H1 (cell line): ENCODE results near the gene NOM1. TPM values are rescaled to one million over a fixed set of nuclear protein-coding genes. Genes with fewer than 3 reads are reported as not detected.
"Not testable (repeated sequence)": the region's sequence is repeated elsewhere in the genome, so short reads cannot be mapped to it uniquely, and the experiment has no call there.

ENCODE experiments used
- CTCF ChIA-PET: fragments of 300-600 bp; sonication (Branson Sonifier 250); formaldehyde crosslinking; loops from one replicate; lab custom pipeline; 2021; ENCODE audit not compliant: partially characterized antibody; lab: Charles Lee
- POLR2A ChIA-PET: fragments of 300-600 bp; sonication (Branson Sonifier 250); formaldehyde crosslinking; loops from one replicate; lab custom pipeline; 2021; ENCODE audit warnings: inconsistent platforms; ENCODE audit not compliant: partially characterized antibody; lab: Charles Lee
- DNase-seq, 2 experiments: peaks; one replicate each; pipeline versions ENCODE4 v3.0.0 to v3.0.0-alpha.2; 2010 to 2022; ENCODE audit warnings: low spot score in 2 of 2, low read depth in 1 of 2, mixed read lengths in 1 of 2
- FAIRE-seq: peaks from 2 replicates; lab custom pipeline; 2011; peaks lifted over from hg19 to GRCh38; lab: Jason Lieb, UNC
- H2AFZ ChIP-seq: 2 replicates; pipeline ENCODE4 v1.8.1; 2012; ENCODE audit warnings: low read length, inconsistent platforms
- H2AK5ac ChIP-seq: 2 replicates; pipeline ENCODE4 v1.6.1; 2013; ENCODE audit warnings: low read depth, low read length
- H2BK120ac ChIP-seq: replicated peaks from 2 replicates; pipeline ENCODE3; 2013; ENCODE audit warnings: low read depth, low read length, inconsistent platforms
- H2BK12ac ChIP-seq: 2 replicates; pipeline ENCODE4 v1.6.1; 2013; ENCODE audit warnings: low read depth, low read length
- H2BK15ac ChIP-seq: 2 replicates; pipeline ENCODE4 v1.6.1; 2013; ENCODE audit warnings: low read length
- H2BK20ac ChIP-seq: 2 replicates; pipeline ENCODE4 v1.6.1; 2013; ENCODE audit warnings: low read length
- H2BK5ac ChIP-seq: 2 replicates; pipeline ENCODE4 v1.6.1; 2013; ENCODE audit warnings: low read depth, low read length
- H3K14ac ChIP-seq: 2 replicates; pipeline ENCODE4 v1.6.1; 2013; ENCODE audit warnings: inconsistent platforms; ENCODE audit not compliant: insufficient read length
- H3K18ac ChIP-seq: 2 replicates; pipeline ENCODE4 v1.6.1; 2013; ENCODE audit warnings: low read length; ENCODE audit errors: extremely low read depth
- H3K23ac ChIP-seq: 2 replicates; pipeline ENCODE4 v1.6.1; 2013; ENCODE audit warnings: inconsistent platforms; ENCODE audit not compliant: insufficient read length
- H3K23me2 ChIP-seq: 2 replicates; pipeline ENCODE4 v1.6.1; 2013; ENCODE audit warnings: low read depth, low read length
- H3K27ac ChIP-seq: 2 replicates; pipeline ENCODE4 v1.6.1; 2011; ENCODE audit warnings: low read depth, low read length, inconsistent platforms
- H3K27me3 ChIP-seq, 4 experiments: replicated peaks in 1 of 4; 1 replicate in 1 of 4; 2 replicates in 3 of 4; pipeline versions ENCODE4 v1.6.1 to v1.8.1; 2011 to 2013; ENCODE audit warnings: low read length in 3 of 4, mild to moderate bottlenecking in 3 of 4, inconsistent platforms in 2 of 4, mixed read lengths in 2 of 4, moderate library complexity in 1 of 4; ENCODE audit not compliant: control insufficient read depth in 3 of 4, insufficient read depth in 3 of 4; ENCODE audit errors: extremely low read depth in 1 of 4
- H3K36me3 ChIP-seq, 4 experiments: 2 replicates each; pipeline versions ENCODE4 v1.6.1 to v1.8.1; 2011 to 2013; ENCODE audit warnings: mild to moderate bottlenecking in 4 of 4, low read length in 3 of 4, moderate library complexity in 2 of 4, control low read depth in 1 of 4, inconsistent platforms in 1 of 4; ENCODE audit not compliant: insufficient read depth in 4 of 4, control insufficient read depth in 2 of 4
- H3K4ac ChIP-seq: replicated peaks from 2 replicates; pipeline ENCODE3; 2013; ENCODE audit warnings: low read length, low read depth, mixed read lengths, inconsistent platforms; ENCODE audit not compliant: insufficient read length
- H3K4me1 ChIP-seq, 4 experiments: replicated peaks in 1 of 4; 1 replicate in 1 of 4; 2 replicates in 3 of 4; pipeline versions ENCODE4 v1.6.1 to v1.8.1; 2011 to 2013; ENCODE audit warnings: low read length in 3 of 4, inconsistent platforms in 2 of 4, mixed read lengths in 1 of 4; ENCODE audit not compliant: insufficient read depth in 4 of 4, control insufficient read depth in 3 of 4
- H3K4me2 ChIP-seq, 2 experiments: 2 replicates each; pipeline versions ENCODE4 v1.6.1 to v1.8.1; 2011 to 2013; ENCODE audit warnings: low read depth in 2 of 2, low read length in 2 of 2, control low read depth in 1 of 2, inconsistent platforms in 1 of 2, mild to moderate bottlenecking in 1 of 2; ENCODE audit not compliant: insufficient read depth in 1 of 2
- H3K4me3 ChIP-seq, 4 experiments: fragments of 200-600, 300-600 bp in 1 of 4; sonication (generic), shearing (Covaris generic), sonication (Bioruptor Twin) in 1 of 4; 2 replicates each; pipeline versions ENCODE4 v1.5.1 to v1.8.1; 2011 to 2016; ENCODE audit warnings: low read length in 4 of 4, low read depth in 3 of 4, control low read depth in 2 of 4, inconsistent platforms in 2 of 4, mild to moderate bottlenecking in 2 of 4, mixed read lengths in 1 of 4, moderate library complexity in 1 of 4; ENCODE audit not compliant: insufficient read depth in 2 of 4; ENCODE audit errors: extremely low read depth in 1 of 4
- H3K56ac ChIP-seq: replicated peaks from 2 replicates; pipeline ENCODE3; 2013; ENCODE audit warnings: low read depth, mild to moderate bottlenecking, mixed read lengths, low read length, inconsistent platforms; ENCODE audit not compliant: insufficient read length
- H3K79me1 ChIP-seq: 2 replicates; pipeline ENCODE4 v1.6.1; 2013; ENCODE audit warnings: low read depth, low read length, control low read depth
- H3K79me2 ChIP-seq, 2 experiments: 2 replicates each; pipeline versions ENCODE4 v1.6.1 to v1.8.1; 2012 to 2013; ENCODE audit warnings: low read length in 2 of 2, mild to moderate bottlenecking in 2 of 2, inconsistent platforms in 1 of 2; ENCODE audit not compliant: insufficient read depth in 2 of 2, control insufficient read depth in 1 of 2
- H3K9ac ChIP-seq, 4 experiments: replicated peaks in 1 of 4; 1 replicate in 1 of 4; 2 replicates in 3 of 4; pipeline versions ENCODE4 v1.6.1 to v1.8.1; 2011 to 2013; ENCODE audit warnings: low read depth in 3 of 4, low read length in 3 of 4, control low read depth in 2 of 4, mild to moderate bottlenecking in 2 of 4, moderate library complexity in 2 of 4, inconsistent platforms in 1 of 4; ENCODE audit errors: extremely low read depth in 1 of 4
- H3K9me3 ChIP-seq, 2 experiments: 2 replicates each; pipeline versions ENCODE4 v1.6.1 to v1.8.1; 2012 to 2013; ENCODE audit warnings: mild to moderate bottlenecking in 2 of 2, moderate library complexity in 2 of 2, control low read depth in 1 of 2, inconsistent platforms in 1 of 2, low read depth in 1 of 2, low read length in 1 of 2, mixed read lengths in 1 of 2; ENCODE audit not compliant: insufficient read depth in 2 of 2
- H4K20me1 ChIP-seq, 2 experiments: replicated peaks in 1 of 2; 2 replicates each; pipeline versions ENCODE3 to v1.8.1; 2011 to 2013; ENCODE audit warnings: inconsistent platforms in 2 of 2, low read length in 2 of 2, mild to moderate bottlenecking in 1 of 2; ENCODE audit not compliant: insufficient read depth in 2 of 2, control insufficient read depth in 1 of 2
- H4K5ac ChIP-seq: 2 replicates; pipeline ENCODE4 v1.6.1; 2013; ENCODE audit warnings: low read length, low read depth, mixed read lengths, inconsistent platforms; ENCODE audit not compliant: insufficient read length
- H4K8ac ChIP-seq: 2 replicates; pipeline ENCODE4 v1.8.0; 2013; ENCODE audit warnings: mild to moderate bottlenecking, moderate library complexity, low read length, inconsistent platforms; ENCODE audit not compliant: insufficient read depth; ENCODE audit errors: extremely low read depth
- H4K91ac ChIP-seq: replicated peaks from 2 replicates; pipeline ENCODE3; 2013; ENCODE audit warnings: low read length, mixed read lengths, inconsistent platforms; ENCODE audit not compliant: insufficient read length
- CHD2 ChIP-seq: IDR thresholded peaks from 2 replicates; pipeline ENCODE4 v1.6.1; 2012; ENCODE audit warnings: low read length, improper control_type of control experiment
- CTBP2 ChIP-seq: IDR thresholded peaks from 2 replicates; pipeline ENCODE4 v1.7.0; 2011; ENCODE audit warnings: borderline replicate concordance, mild to moderate bottlenecking, moderate library complexity, mixed read lengths, low read length; ENCODE audit not compliant: insufficient read depth, insufficient read length
- HDAC2 ChIP-seq, 2 experiments: fragments of 300-600 bp in 1 of 2; sonication (generic) in 1 of 2; IDR thresholded peaks; 2 replicates each; pipeline ENCODE4 v1.6.1; 2011 to 2012; ENCODE audit warnings: low read depth in 2 of 2, low read length in 2 of 2, mild to moderate bottlenecking in 2 of 2, moderate library complexity in 2 of 2, borderline replicate concordance in 1 of 2, inconsistent platforms in 1 of 2
- KDM1A ChIP-seq: fragments of 200-600, 300-600 bp; sonication (generic); IDR thresholded peaks from 2 replicates; pipeline ENCODE4 v1.7.1; 2016; ENCODE audit warnings: mild to moderate bottlenecking, low read length, borderline replicate concordance
- NANOG ChIP-seq: IDR thresholded peaks from 2 replicates; pipeline ENCODE4 v1.6.1; 2011; ENCODE audit warnings: low read length, low read depth, mild to moderate bottlenecking, inconsistent platforms; ENCODE audit not compliant: insufficient read depth, poor library complexity, severe bottlenecking
- RBBP5 ChIP-seq: IDR thresholded peaks from 2 replicates; pipeline ENCODE4 v1.7.1; 2012; ENCODE audit warnings: low read depth, mild to moderate bottlenecking, inconsistent platforms, low read length, moderate library complexity, borderline replicate concordance
- RNF2 ChIP-seq: fragments of 200-900, 300-1000 bp; sonication (generic); IDR thresholded peaks from 2 replicates; pipeline ENCODE4 v1.7.1; 2016; ENCODE audit warnings: borderline replicate concordance, low read depth, mild to moderate bottlenecking, antibody characterized with exemption, low read length; ENCODE audit not compliant: poor library complexity, severe bottlenecking; ENCODE audit errors: missing control alignments
- SAP30 ChIP-seq: fragments of 300-600 bp; sonication (generic); IDR thresholded peaks from 2 replicates; pipeline ENCODE4 v1.7.1; 2012; ENCODE audit warnings: low read length, moderate library complexity, mild to moderate bottlenecking, inconsistent platforms; ENCODE audit not compliant: insufficient read depth, insufficient replicate concordance
- SP2 ChIP-seq: IDR thresholded peaks from 2 replicates; pipeline ENCODE4 v1.6.1; 2012; ENCODE audit warnings: mild to moderate bottlenecking, low read length, inconsistent platforms
- YY1 ChIP-seq: IDR thresholded peaks from 2 replicates; pipeline ENCODE4 v1.6.1; 2011; ENCODE audit warnings: low read depth, mild to moderate bottlenecking, low read length
- WGBS, 2 experiments: shearing (Covaris generic) in 1 of 2; methylation state at CpG; one replicate each; pipeline versions ENCODE4 v1.1.6 to v1.1.7; 2013 to 2015; ENCODE audit warnings: low lambda C conversion rate in 2 of 2, mixed read lengths in 2 of 2, inconsistent platforms in 1 of 2, low coverage in 1 of 2, missing lambda C conversion rate in 1 of 2; ENCODE audit not compliant: insufficient replicate concordance in 2 of 2, insufficient coverage in 1 of 2, insufficient read length in 1 of 2; ENCODE audit errors: extremely low coverage in 1 of 2, missing lambda C conversion rate in 1 of 2; 5-methylcytosine and 5-hydroxymethylcytosine counted together
- polyA plus RNA-seq, 7 experiments: library from polyadenylated mRNA; depleted of rRNA in 3 of 7; stranded (reverse) in 5 of 7; unstranded in 2 of 7; fragments of >200 nt in 5 of 7; fragments of 200-250 nt in 2 of 7; gene quantifications; 1 replicate in 5 of 7; 2 replicates in 1 of 7; 4 replicates in 1 of 7; pipeline versions ENCODE4 v1.2.1 to v1.2.3, GENCODE V29; 2011 to 2013; ENCODE audit warnings: missing spikeins in 2 of 7, mixed read lengths in 2 of 7
- total RNA-seq: library from RNA; stranded (reverse); fragmentation: NEBNext Ultra II Directional; extraction: Animal tissue kit (Norgen Biotek cat#: 25700); gene quantifications from 2 replicates; pipeline ENCODE4 v1.2.1, GENCODE V29; 2021

Gene NOM1
- total and polyA plus RNA-seq, 2 of the 8 experiments (the other 6 are each of a cell fraction or from before 2014, with no cell fraction given): 10.6 to 29.1 TPM

GRCh38 chr7:156949541-156950380 lies at the start of gene NOM1 (continued):
- TF ChIP-seq CHD2 (no peak), CTBP2 (no peak), HDAC2 (IDR thresholded peaks at IDR 0.05; ENCODE audit: borderline replicate concordance in 1 of 2, low read depth in 2 of 2, low read length in 2 of 2) (peak; percentile 38 to 46; a peak in 2 of 4 replicates), NANOG (no peak), YY1 (peak; percentile 98), RBBP5 (peak; percentile 99), SP2 (peak; percentile 14; the same call in 1 of the 2 replicates), KDM1A (no peak), SAP30 (no peak), RNF2 (no peak)

- H2BK5ac ChIP-seq, H3K27me3 ChIP-seq, H3K4me2 ChIP-seq, H2BK12ac ChIP-seq, H3K23ac ChIP-seq, H3K79me2 ChIP-seq, DNase-seq, H4K91ac ChIP-seq, H2AK5ac ChIP-seq, H3K4me3 ChIP-seq, H4K8ac ChIP-seq, H2BK15ac ChIP-seq, H3K4ac ChIP-seq, H2BK20ac ChIP-seq, H2BK120ac ChIP-seq, POLR2A ChIA-PET, H3K79me1 ChIP-seq, FAIRE-seq, H3K56ac ChIP-seq, H4K5ac ChIP-seq, H3K18ac ChIP-seq, H3K14ac ChIP-seq, H3K27ac ChIP-seq, H2AFZ ChIP-seq, H3K23me2 ChIP-seq, H3K4me1 ChIP-seq, H3K9me3 ChIP-seq, H3K36me3 ChIP-seq, H3K9ac ChIP-seq, H4K20me1 ChIP-seq: not testable (repeated sequence)
- CTCF ChIA-PET: interaction anchor here (1.8 kb wide), 1 partner anchor 43 kb away, joined by 6 read pairs; no protein-coding TSS in a partner anchor
- 89% methylated on average over 9 of the region's 9 CpGs; no CpG with 5 or more reads in 1 of the 2 experiments for WGBS, 2 experiments
Measured at GRCh38 chr7:156900093-156900492, 49.4 kb upstream of the NOM1 start.
